GM23338 (cell line): ENCODE measurements around the gene U2SURP. TPM values are rescaled to one million over a fixed set of nuclear protein-coding genes. Genes with fewer than 3 reads are reported as not detected.

Experiments used
- ATAC-seq: fragments of 200-7000 bp; cut with Tn5 transposase; 3 replicates; pipeline ENCODE4 v1.9.1; 2020
- DNase-seq: peaks from one replicate; pipeline ENCODE4 v3.0.0-alpha.2; 2015; ENCODE audit warnings: low spot score
- H2AFZ ChIP-seq: fragments of 200-600 bp; sonication (generic); 2 replicates; pipeline ENCODE4 v1.8.0; 2016; ENCODE audit warnings: antibody characterized with exemption, mild to moderate bottlenecking, moderate library complexity
- H3F3A ChIP-seq: fragments of 200-600 bp; sonication (generic); replicated peaks from 2 replicates; pipeline ENCODE4 v1.8.0; 2017; ENCODE audit warnings: antibody characterized with exemption, mixed run types, low read depth
- H3K27ac ChIP-seq: fragments of 200-600 bp; sonication (generic); 2 replicates; pipeline ENCODE4 v1.6.1; 2016; ENCODE audit warnings: low read depth
- H3K27me3 ChIP-seq: fragments of 200-600 bp; sonication (generic); 2 replicates; pipeline ENCODE4 v1.8.0; 2016; ENCODE audit warnings: mild to moderate bottlenecking, mixed run types, moderate library complexity; ENCODE audit not compliant: insufficient read depth
- H3K36me3 ChIP-seq: fragments of 200-600 bp; sonication (generic); 2 replicates; pipeline ENCODE4 v1.8.0; 2016; ENCODE audit warnings: mild to moderate bottlenecking; ENCODE audit not compliant: insufficient read depth
- H3K4me1 ChIP-seq: fragments of 200-600 bp; sonication (generic); 2 replicates; pipeline ENCODE4 v1.8.0; 2016; ENCODE audit warnings: mild to moderate bottlenecking, moderate library complexity; ENCODE audit not compliant: insufficient read depth
- H3K4me2 ChIP-seq: fragments of 200-600 bp; sonication (generic); 2 replicates; pipeline ENCODE4 v1.7.1; 2017; ENCODE audit warnings: mixed run types
- H3K4me3 ChIP-seq: fragments of 200-600 bp; sonication (generic); 2 replicates; pipeline ENCODE4 v1.6.1; 2016; ENCODE audit warnings: mixed run types
- H3K79me2 ChIP-seq: fragments of 200-600 bp; sonication (generic); replicated peaks from 2 replicates; pipeline ENCODE4 v1.8.0; 2017; ENCODE audit warnings: mild to moderate bottlenecking; ENCODE audit not compliant: insufficient read depth
- H3K9me2 ChIP-seq: fragments of 200-600 bp; sonication (generic); 2 replicates; pipeline ENCODE4 v1.8.0; 2017; ENCODE audit not compliant: insufficient read depth
- H4K20me1 ChIP-seq: fragments of 200-600 bp; sonication (generic); replicated peaks from 2 replicates; pipeline ENCODE4 v1.8.0; 2017; ENCODE audit warnings: mild to moderate bottlenecking; ENCODE audit not compliant: insufficient read depth
- H3K27ac Mint-ChIP-seq: 2 replicates; pipeline ENCODE4 v1.8.0; 2020; ENCODE audit warnings: inconsistent platforms, mild to moderate bottlenecking, moderate library complexity, mixed read lengths
- H3K27me3 Mint-ChIP-seq: 3 replicates; pipeline ENCODE4 v1.8.0; 2022; ENCODE audit warnings: low read depth, mild to moderate bottlenecking, moderate library complexity, mixed read lengths, inconsistent platforms; ENCODE audit not compliant: insufficient read depth, poor library complexity
- H3K36me3 Mint-ChIP-seq: 3 replicates; pipeline ENCODE4 v1.8.0; 2021; ENCODE audit warnings: low read depth, mild to moderate bottlenecking, inconsistent platforms, moderate library complexity, mixed read lengths
- H3K4me1 Mint-ChIP-seq: 3 replicates; pipeline ENCODE4 v1.8.0; 2020; ENCODE audit warnings: mild to moderate bottlenecking, inconsistent platforms, mixed read lengths
- H3K4me3 Mint-ChIP-seq: 3 replicates; pipeline ENCODE4 v1.8.0; 2021; ENCODE audit warnings: moderate library complexity, mild to moderate bottlenecking, inconsistent platforms, mixed read lengths
- H3K9me3 Mint-ChIP-seq: 3 replicates; pipeline ENCODE4 v1.8.0; 2020; ENCODE audit warnings: moderate library complexity, mild to moderate bottlenecking, inconsistent platforms, mixed read lengths
- CREB1 ChIP-seq: fragments of 250-450 bp; sonication (Bioruptor Pico); IDR thresholded peaks from 2 replicates; pipeline ENCODE4 v1.5.0; 2020; ENCODE audit warnings: low read depth, mild to moderate bottlenecking, moderate library complexity
- EZH2 ChIP-seq: fragments of 200-600 bp; sonication (generic); IDR thresholded peaks from one replicate; pipeline ENCODE4 v1.8.0; 2017; ENCODE audit warnings: antibody characterized with exemption, mild to moderate bottlenecking, low read depth; ENCODE audit not compliant: unreplicated experiment
- EZH2phosphoT487 ChIP-seq: fragments of 200-600 bp; sonication (generic); IDR thresholded peaks from one replicate; pipeline ENCODE4 v1.8.1; 2018; ENCODE audit warnings: antibody characterized with exemption; ENCODE audit not compliant: unreplicated experiment
- JUNB ChIP-seq: IDR thresholded peaks from one replicate; pipeline ENCODE4 v1.6.1; 2016; ENCODE audit warnings: antibody characterized with exemption; ENCODE audit not compliant: unreplicated experiment
- NANOG ChIP-seq: IDR thresholded peaks from 2 replicates; pipeline ENCODE4 v1.6.1; 2016; ENCODE audit warnings: antibody characterized with exemption, borderline replicate concordance
- POLR2AphosphoS5 ChIP-seq: IDR thresholded peaks from 2 replicates; pipeline ENCODE4 v1.6.1; 2016; ENCODE audit warnings: antibody characterized with exemption, low read depth
- STAT1 ChIP-seq: IDR thresholded peaks from one replicate; pipeline ENCODE4 v1.6.1; 2016; ENCODE audit warnings: antibody characterized with exemption; ENCODE audit not compliant: unreplicated experiment
- ZNF114 ChIP-seq: fragments of 250-450 bp; sonication (Bioruptor Pico); IDR thresholded peaks from 2 replicates; pipeline ENCODE4 v1.5.0; 2020; ENCODE audit warnings: mild to moderate bottlenecking, moderate library complexity
- ZNF331 ChIP-seq: fragments of 250-450 bp; sonication (Bioruptor Pico); IDR thresholded peaks from 2 replicates; pipeline ENCODE4 v1.5.0; 2020; ENCODE audit warnings: low read depth, mild to moderate bottlenecking, moderate library complexity
- polyA plus RNA-seq: library from polyadenylated mRNA; unstranded; fragments of >200 nt; fragmentation: Nextera tagmentation; extraction: Ambion mirVana; gene quantifications from 2 replicates; pipeline ENCODE4 v1.2.1, GENCODE V29; 2016
- total RNA-seq: library from RNA; depleted of rRNA; stranded (reverse); fragments of >200 nt; shearing (Covaris generic); gene quantifications from 2 replicates; pipeline ENCODE4 v1.2.3, GENCODE V29; 2014
- TF ChIP-seq, protein P1 (sequence below): fragments of 250-450 bp; sonication (Bioruptor Pico); IDR thresholded peaks from 2 replicates; pipeline ENCODE4 v1.5.0; 2020; ENCODE audit warnings: mild to moderate bottlenecking, moderate library complexity
- TF ChIP-seq, protein P2 (sequence below), 2 experiments: fragments of 200-600 bp in 1 of 2; sonication (generic) in 1 of 2; conservative IDR thresholded peaks; 2 replicates each; pipeline versions ENCODE4 v1.5.1 to v1.6.1; 2016 to 2017; ENCODE audit warnings: antibody characterized with exemption in 2 of 2, low read depth in 2 of 2, mild to moderate bottlenecking in 2 of 2, moderate library complexity in 1 of 2
- TF ChIP-seq, protein P3 (sequence below): IDR thresholded peaks from 2 replicates; pipeline ENCODE4 v1.6.1; 2016; ENCODE audit warnings: antibody characterized with exemption
- TF ChIP-seq, protein P4 (sequence below): IDR thresholded peaks from one replicate; pipeline ENCODE4 v1.6.1; 2018; ENCODE audit warnings: antibody characterized with exemption; ENCODE audit not compliant: unreplicated experiment

The U2SURP gene
- total and polyA plus RNA-seq, 2 experiments from 2014 or later: 116 to 372 TPM

DNA sequence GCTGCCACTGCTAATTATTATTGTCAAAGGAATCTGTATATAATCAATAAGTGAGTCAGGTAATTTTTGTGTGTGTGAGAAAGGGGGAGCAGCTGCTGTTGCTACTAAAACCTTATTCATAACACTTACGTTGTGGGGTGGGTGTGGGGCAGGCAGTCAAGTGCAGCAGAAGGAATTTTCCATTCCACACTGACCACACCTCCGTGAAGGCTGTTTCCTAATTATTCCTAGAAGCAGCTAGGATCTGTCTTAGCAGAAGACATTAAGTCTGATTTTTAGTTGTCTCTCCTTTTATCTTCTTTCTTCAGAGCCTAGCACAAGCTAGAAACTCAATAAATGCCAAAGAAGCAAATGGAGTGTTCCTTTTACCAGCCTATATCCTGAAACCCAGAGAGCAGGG lies 4.0 kb upstream of the U2SURP start:
- H4K20me1 ChIP-seq: no peaks in the 10 kb centered on the region
- H3K9me3 Mint-ChIP-seq: no peaks in the 10 kb centered on the region
- H3K4me1 Mint-ChIP-seq: peaks cover 19% of the 10 kb centered on the region
- H3K4me3 ChIP-seq: no peak overlapping the region
- no peaks in the 10 kb centered on the region for H3K9me2 ChIP-seq
- no peak overlapping the region for H3K27ac Mint-ChIP-seq
- no peaks in the 10 kb centered on the region; the same call in 2 of the 3 replicates for H3K36me3 Mint-ChIP-seq
- TF ChIP-seq, protein P1, sequence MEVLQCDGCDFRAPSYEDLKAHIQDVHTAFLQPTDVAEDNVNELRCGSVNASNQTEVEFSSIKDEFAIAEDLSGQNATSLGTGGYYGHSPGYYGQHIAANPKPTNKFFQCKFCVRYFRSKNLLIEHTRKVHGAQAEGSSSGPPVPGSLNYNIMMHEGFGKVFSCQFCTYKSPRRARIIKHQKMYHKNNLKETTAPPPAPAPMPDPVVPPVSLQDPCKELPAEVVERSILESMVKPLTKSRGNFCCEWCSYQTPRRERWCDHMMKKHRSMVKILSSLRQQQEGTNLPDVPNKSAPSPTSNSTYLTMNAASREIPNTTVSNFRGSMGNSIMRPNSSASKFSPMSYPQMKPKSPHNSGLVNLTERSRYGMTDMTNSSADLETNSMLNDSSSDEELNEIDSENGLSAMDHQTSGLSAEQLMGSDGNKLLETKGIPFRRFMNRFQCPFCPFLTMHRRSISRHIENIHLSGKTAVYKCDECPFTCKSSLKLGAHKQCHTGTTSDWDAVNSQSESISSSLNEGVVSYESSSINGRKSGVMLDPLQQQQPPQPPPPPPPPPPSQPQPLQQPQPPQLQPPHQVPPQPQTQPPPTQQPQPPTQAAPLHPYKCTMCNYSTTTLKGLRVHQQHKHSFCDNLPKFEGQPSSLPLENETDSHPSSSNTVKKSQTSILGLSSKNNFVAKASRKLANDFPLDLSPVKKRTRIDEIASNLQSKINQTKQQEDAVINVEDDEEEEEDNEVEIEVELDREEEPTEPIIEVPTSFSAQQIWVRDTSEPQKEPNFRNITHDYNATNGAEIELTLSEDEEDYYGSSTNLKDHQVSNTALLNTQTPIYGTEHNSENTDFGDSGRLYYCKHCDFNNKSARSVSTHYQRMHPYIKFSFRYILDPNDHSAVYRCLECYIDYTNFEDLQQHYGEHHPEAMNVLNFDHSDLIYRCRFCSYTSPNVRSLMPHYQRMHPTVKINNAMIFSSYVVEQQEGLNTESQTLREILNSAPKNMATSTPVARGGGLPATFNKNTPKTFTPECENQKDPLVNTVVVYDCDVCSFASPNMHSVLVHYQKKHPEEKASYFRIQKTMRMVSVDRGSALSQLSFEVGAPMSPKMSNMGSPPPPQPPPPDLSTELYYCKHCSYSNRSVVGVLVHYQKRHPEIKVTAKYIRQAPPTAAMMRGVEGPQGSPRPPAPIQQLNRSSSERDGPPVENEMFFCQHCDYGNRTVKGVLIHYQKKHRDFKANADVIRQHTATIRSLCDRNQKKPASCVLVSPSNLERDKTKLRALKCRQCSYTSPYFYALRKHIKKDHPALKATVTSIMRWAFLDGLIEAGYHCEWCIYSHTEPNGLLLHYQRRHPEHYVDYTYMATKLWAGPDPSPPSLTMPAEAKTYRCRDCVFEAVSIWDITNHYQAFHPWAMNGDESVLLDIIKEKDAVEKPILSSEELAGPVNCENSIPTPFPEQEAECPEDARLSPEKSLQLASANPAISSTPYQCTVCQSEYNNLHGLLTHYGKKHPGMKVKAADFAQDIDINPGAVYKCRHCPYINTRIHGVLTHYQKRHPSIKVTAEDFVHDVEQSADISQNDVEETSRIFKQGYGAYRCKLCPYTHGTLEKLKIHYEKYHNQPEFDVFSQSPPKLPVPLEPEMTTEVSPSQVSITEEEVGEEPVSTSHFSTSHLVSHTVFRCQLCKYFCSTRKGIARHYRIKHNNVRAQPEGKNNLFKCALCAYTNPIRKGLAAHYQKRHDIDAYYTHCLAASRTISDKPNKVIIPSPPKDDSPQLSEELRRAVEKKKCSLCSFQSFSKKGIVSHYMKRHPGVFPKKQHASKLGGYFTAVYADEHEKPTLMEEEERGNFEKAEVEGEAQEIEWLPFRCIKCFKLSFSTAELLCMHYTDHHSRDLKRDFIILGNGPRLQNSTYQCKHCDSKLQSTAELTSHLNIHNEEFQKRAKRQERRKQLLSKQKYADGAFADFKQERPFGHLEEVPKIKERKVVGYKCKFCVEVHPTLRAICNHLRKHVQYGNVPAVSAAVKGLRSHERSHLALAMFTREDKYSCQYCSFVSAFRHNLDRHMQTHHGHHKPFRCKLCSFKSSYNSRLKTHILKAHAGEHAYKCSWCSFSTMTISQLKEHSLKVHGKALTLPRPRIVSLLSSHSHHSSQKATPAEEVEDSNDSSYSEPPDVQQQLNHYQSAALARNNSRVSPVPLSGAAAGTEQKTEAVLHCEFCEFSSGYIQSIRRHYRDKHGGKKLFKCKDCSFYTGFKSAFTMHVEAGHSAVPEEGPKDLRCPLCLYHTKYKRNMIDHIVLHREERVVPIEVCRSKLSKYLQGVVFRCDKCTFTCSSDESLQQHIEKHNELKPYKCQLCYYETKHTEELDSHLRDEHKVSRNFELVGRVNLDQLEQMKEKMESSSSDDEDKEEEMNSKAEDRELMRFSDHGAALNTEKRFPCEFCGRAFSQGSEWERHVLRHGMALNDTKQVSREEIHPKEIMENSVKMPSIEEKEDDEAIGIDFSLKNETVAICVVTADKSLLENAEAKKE: no peak
- TF ChIP-seq, protein P2, sequence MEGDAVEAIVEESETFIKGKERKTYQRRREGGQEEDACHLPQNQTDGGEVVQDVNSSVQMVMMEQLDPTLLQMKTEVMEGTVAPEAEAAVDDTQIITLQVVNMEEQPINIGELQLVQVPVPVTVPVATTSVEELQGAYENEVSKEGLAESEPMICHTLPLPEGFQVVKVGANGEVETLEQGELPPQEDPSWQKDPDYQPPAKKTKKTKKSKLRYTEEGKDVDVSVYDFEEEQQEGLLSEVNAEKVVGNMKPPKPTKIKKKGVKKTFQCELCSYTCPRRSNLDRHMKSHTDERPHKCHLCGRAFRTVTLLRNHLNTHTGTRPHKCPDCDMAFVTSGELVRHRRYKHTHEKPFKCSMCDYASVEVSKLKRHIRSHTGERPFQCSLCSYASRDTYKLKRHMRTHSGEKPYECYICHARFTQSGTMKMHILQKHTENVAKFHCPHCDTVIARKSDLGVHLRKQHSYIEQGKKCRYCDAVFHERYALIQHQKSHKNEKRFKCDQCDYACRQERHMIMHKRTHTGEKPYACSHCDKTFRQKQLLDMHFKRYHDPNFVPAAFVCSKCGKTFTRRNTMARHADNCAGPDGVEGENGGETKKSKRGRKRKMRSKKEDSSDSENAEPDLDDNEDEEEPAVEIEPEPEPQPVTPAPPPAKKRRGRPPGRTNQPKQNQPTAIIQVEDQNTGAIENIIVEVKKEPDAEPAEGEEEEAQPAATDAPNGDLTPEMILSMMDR (conservative IDR thresholded peaks at IDR 0.05; ENCODE audit: low read depth in 2 of 2): no peak
- TF ChIP-seq JUNB (no peak), STAT1 (no peak), ZNF331 (CRISPR knock-in tag) (no peak), NANOG (no peak), CREB1 (CRISPR knock-in tag) (no peak), EZH2 (no peak), EZH2phosphoT487 (no peak), ZNF114 (CRISPR knock-in tag) (no peak), POLR2AphosphoS5 (no peak)
- TF ChIP-seq, protein P3, sequence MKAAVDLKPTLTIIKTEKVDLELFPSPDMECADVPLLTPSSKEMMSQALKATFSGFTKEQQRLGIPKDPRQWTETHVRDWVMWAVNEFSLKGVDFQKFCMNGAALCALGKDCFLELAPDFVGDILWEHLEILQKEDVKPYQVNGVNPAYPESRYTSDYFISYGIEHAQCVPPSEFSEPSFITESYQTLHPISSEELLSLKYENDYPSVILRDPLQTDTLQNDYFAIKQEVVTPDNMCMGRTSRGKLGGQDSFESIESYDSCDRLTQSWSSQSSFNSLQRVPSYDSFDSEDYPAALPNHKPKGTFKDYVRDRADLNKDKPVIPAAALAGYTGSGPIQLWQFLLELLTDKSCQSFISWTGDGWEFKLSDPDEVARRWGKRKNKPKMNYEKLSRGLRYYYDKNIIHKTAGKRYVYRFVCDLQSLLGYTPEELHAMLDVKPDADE: no peak
- TF ChIP-seq, protein P4, sequence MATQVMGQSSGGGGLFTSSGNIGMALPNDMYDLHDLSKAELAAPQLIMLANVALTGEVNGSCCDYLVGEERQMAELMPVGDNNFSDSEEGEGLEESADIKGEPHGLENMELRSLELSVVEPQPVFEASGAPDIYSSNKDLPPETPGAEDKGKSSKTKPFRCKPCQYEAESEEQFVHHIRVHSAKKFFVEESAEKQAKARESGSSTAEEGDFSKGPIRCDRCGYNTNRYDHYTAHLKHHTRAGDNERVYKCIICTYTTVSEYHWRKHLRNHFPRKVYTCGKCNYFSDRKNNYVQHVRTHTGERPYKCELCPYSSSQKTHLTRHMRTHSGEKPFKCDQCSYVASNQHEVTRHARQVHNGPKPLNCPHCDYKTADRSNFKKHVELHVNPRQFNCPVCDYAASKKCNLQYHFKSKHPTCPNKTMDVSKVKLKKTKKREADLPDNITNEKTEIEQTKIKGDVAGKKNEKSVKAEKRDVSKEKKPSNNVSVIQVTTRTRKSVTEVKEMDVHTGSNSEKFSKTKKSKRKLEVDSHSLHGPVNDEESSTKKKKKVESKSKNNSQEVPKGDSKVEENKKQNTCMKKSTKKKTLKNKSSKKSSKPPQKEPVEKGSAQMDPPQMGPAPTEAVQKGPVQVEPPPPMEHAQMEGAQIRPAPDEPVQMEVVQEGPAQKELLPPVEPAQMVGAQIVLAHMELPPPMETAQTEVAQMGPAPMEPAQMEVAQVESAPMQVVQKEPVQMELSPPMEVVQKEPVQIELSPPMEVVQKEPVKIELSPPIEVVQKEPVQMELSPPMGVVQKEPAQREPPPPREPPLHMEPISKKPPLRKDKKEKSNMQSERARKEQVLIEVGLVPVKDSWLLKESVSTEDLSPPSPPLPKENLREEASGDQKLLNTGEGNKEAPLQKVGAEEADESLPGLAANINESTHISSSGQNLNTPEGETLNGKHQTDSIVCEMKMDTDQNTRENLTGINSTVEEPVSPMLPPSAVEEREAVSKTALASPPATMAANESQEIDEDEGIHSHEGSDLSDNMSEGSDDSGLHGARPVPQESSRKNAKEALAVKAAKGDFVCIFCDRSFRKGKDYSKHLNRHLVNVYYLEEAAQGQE: no peak
- no peak overlapping the region for H3K27ac ChIP-seq
- H3F3A ChIP-seq: 0 out of 2 replicates have a peak, but pooled peaks cover 4% of the 10 kb centered on the region
- H2AFZ ChIP-seq: no peak overlapping the region
- no peak overlapping the region for H3K4me2 ChIP-seq
- peaks cover 12% of the 10 kb centered on the region for H3K79me2 ChIP-seq
- no peak for ATAC-seq
- H3K27me3 ChIP-seq: no peaks in the 10 kb centered on the region
- H3K36me3 ChIP-seq: no peaks in the 10 kb centered on the region
- H3K27me3 Mint-ChIP-seq: peaks cover 11% of the 10 kb centered on the region
- no peak for DNase-seq
- peaks cover 4% of the 10 kb centered on the region; the same call in 1 of the 2 replicates for H3K4me1 ChIP-seq
- no peak overlapping the region for H3K4me3 Mint-ChIP-seq
